ENCODE measurements around the gene CDKN2A. TPM values are rescaled to one million over a fixed set of nuclear protein-coding genes. Genes with fewer than 3 reads are reported as not detected.

Gene CDKN2A
- total and polyA plus RNA-seq, 2 donors (not counting 3 experiments of a cell fraction or from before 2014, with no cell fraction given): 8.5 to 10.7 TPM

DNA sequence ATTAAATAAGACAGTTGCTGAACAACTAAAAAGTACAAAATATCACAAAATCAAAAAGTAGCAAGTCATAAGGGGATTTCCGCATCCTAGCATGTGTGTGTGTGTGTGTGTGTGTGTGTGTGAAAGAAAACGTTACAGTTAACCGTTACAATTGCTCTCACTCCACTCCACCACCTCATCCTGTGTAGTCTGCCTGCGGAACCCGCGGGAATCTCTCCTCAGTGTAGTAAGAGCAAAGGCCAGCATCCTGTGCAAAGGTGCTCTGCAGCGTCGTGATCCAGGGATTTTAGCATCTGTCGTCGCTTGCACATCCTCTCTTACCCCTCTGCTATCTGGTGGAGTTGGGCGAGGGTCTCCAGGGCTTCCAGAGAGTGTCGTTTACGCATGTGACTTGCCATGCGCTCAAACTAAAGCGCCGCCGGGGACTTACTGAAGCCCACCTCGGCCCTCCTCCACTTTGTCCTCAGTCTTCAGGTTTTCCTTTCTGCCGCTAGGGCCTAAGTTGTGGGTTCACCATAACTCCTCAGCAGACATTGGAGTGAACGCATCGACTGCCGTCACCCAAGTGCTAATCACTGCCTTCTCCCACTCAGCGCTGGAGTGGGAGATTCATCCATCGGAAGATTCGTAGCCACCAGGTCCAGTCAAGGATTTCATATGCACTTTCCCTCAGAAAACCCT is 11.0 kb upstream of the CDKN2A start:
- no peak for TF ChIP-seq POLR2A (IDR thresholded peaks at IDR 0.05; ENCODE audit: low read depth, low read length)
- TF ChIP-seq, protein P1, sequence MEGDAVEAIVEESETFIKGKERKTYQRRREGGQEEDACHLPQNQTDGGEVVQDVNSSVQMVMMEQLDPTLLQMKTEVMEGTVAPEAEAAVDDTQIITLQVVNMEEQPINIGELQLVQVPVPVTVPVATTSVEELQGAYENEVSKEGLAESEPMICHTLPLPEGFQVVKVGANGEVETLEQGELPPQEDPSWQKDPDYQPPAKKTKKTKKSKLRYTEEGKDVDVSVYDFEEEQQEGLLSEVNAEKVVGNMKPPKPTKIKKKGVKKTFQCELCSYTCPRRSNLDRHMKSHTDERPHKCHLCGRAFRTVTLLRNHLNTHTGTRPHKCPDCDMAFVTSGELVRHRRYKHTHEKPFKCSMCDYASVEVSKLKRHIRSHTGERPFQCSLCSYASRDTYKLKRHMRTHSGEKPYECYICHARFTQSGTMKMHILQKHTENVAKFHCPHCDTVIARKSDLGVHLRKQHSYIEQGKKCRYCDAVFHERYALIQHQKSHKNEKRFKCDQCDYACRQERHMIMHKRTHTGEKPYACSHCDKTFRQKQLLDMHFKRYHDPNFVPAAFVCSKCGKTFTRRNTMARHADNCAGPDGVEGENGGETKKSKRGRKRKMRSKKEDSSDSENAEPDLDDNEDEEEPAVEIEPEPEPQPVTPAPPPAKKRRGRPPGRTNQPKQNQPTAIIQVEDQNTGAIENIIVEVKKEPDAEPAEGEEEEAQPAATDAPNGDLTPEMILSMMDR (IDR thresholded peaks at IDR 0.05; ENCODE audit: extremely low read depth in 1 of 2, insufficient read depth in 1 of 2, low read depth in 1 of 2, low read length in 2 of 2): peak in 1 of 2 donors; percentile 35
- DNase-seq (ENCODE audit: low read depth, low spot score) (peak; percentile 33), FAIRE-seq (no peak)
- Histone ChIP-seq H2AFZ (ENCODE audit: low read depth, low read length) (no peak overlapping the region), H3K36me3 (ENCODE audit: control insufficient read depth in 2 of 2, extremely low read depth in 1 of 2, insufficient read depth in 2 of 2, low read length in 2 of 2) (no peaks in the 10 kb centered on the region), H3K27me3 (ENCODE audit: control insufficient read depth in 2 of 2, insufficient read depth in 2 of 2, low read length in 2 of 2) (peaks cover 18 to 54% of the 10 kb centered on the region in 2 experiments), H3K9ac (replicated peaks; ENCODE audit: extremely low read depth, insufficient read depth, low read length) (no peak overlapping the region), H3K9me3 (replicated peaks; ENCODE audit: control insufficient read depth, insufficient read depth, low read length) (no peaks in the 10 kb centered on the region), H3K9me1 (replicated peaks; ENCODE audit: control insufficient read depth, extremely low read depth, insufficient read depth, low read length) (no peaks in the 10 kb centered on the region), H3K4me3 (replicated peaks in 1 of 3; ENCODE audit: insufficient read depth in 1 of 3, low read depth in 1 of 3, low read length in 3 of 3) (no peak overlapping the region), H4K20me1 (replicated peaks; ENCODE audit: control insufficient read depth, extremely low read depth, insufficient read depth, low read length) (no peaks in the 10 kb centered on the region), H3K4me1 (ENCODE audit: control insufficient read depth, extremely low read depth, insufficient read depth, low read length) (peaks cover 16% of the 10 kb centered on the region), H3K4me2 (ENCODE audit: insufficient read depth, low read length) (peak overlapping the region; percentile 26), H3K27ac (ENCODE audit: insufficient read depth, low read depth, low read length) (no peak overlapping the region), H3K79me2 (ENCODE audit: control insufficient read depth, insufficient read depth, low read length) (no peaks in the 10 kb centered on the region)
- no TSS peak for BruUV-seq (replicated peaks)
- ChIA-PET POLR2A (no interaction called here), CTCF (no interaction called here)
- intact Hi-C loops (cut with micrococcal nuclease): loop anchor here (2.0 to 5.0 kb wide), 3 partner anchors 24 to 442 kb away; partner anchors contain the start of gene DMRTA1
- dilution Hi-C loops (cut with MboI; ENCODE audit: extremely low pct_ligation_motif_present, low sequenced_read_pairs): no loop called here

DNA sequence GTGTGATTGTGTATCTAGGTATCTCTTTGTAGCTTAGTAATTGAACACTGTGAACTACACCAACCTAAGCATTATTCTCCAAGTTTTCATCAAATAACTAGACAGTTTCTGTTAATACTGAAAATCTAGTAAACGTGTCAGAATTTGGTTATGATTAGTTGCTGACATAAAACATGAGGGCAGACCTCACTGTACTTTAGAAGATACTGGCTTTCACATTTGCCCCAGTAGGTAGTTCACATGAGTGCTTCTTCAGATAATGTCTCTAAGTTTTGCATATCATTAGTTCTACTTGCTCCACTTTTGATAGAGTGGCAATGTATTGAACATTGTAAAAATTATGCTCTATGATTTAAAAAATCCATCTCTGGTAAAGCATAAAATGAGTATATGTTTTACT is 7.8 kb upstream of the CDKN2A start:
- Histone ChIP-seq H2AFZ (ENCODE audit: low read depth, low read length) (no peak overlapping the region), H3K79me2 (ENCODE audit: control insufficient read depth, insufficient read depth, low read length) (no peaks in the 10 kb centered on the region), H3K9me3 (replicated peaks; ENCODE audit: control insufficient read depth, insufficient read depth, low read length) (no peaks in the 10 kb centered on the region), H4K20me1 (replicated peaks; ENCODE audit: control insufficient read depth, extremely low read depth, insufficient read depth, low read length) (no peaks in the 10 kb centered on the region), H3K9ac (replicated peaks; ENCODE audit: extremely low read depth, insufficient read depth, low read length) (no peak overlapping the region), H3K36me3 (ENCODE audit: control insufficient read depth in 2 of 2, extremely low read depth in 1 of 2, insufficient read depth in 2 of 2, low read length in 2 of 2) (no peaks in the 10 kb centered on the region), H3K4me2 (ENCODE audit: insufficient read depth, low read length) (no peak overlapping the region), H3K27me3 (ENCODE audit: control insufficient read depth in 2 of 2, insufficient read depth in 2 of 2, low read length in 2 of 2) (peaks cover 17 to 52% of the 10 kb centered on the region in 2 experiments), H3K27ac (ENCODE audit: insufficient read depth, low read depth, low read length) (no peak overlapping the region), H3K4me3 (replicated peaks in 1 of 3; ENCODE audit: insufficient read depth in 1 of 3, low read depth in 1 of 3, low read length in 3 of 3) (no peak overlapping the region), H3K4me1 (ENCODE audit: control insufficient read depth, extremely low read depth, insufficient read depth, low read length) (peaks cover 5% of the 10 kb centered on the region), H3K9me1 (replicated peaks; ENCODE audit: control insufficient read depth, extremely low read depth, insufficient read depth, low read length) (no peaks in the 10 kb centered on the region)
- intact Hi-C loops (cut with micrococcal nuclease): no loop called here
- FAIRE-seq: no peak
- BruUV-seq (replicated peaks): no TSS peak
- no peak for DNase-seq (ENCODE audit: low read depth, low spot score)
- dilution Hi-C loops (cut with MboI; ENCODE audit: extremely low pct_ligation_motif_present, low sequenced_read_pairs): no loop called here
- CTCF ChIA-PET: interaction anchor here (0.9 to 1.4 kb wide), 2 partner anchors 30 to 117 kb away, joined by 3 read pairs; no protein-coding TSS in a partner anchor
- POLR2A ChIA-PET: no interaction called here
- TF ChIP-seq, protein P1 (IDR thresholded peaks at IDR 0.05; ENCODE audit: extremely low read depth in 1 of 2, insufficient read depth in 1 of 2, low read depth in 1 of 2, low read length in 2 of 2): no peak
- no peak for TF ChIP-seq POLR2A (IDR thresholded peaks at IDR 0.05; ENCODE audit: low read depth, low read length)
- TF ChIP-seq JUN (IDR thresholded peaks at IDR 0.05; ENCODE audit: borderline replicate concordance, insufficient read depth, insufficient read length, low read depth): no peak
- TF ChIP-seq MYC (IDR thresholded peaks at IDR 0.05; ENCODE audit: low read depth, low read length): no peak
- TF ChIP-seq, protein P2, sequence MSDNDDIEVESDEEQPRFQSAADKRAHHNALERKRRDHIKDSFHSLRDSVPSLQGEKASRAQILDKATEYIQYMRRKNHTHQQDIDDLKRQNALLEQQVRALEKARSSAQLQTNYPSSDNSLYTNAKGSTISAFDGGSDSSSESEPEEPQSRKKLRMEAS (IDR thresholded peaks at IDR 0.05; ENCODE audit: insufficient read depth, insufficient read length): no peak
- no peak for TF ChIP-seq POLR2AphosphoS5 (IDR thresholded peaks at IDR 0.05; ENCODE audit: insufficient read depth, low read depth, low read length)
- no peak for TF ChIP-seq FOS (IDR thresholded peaks at IDR 0.05; ENCODE audit: borderline replicate concordance, insufficient read depth, low read length)
- no peak for TF ChIP-seq EZH2 (IDR thresholded peaks at IDR 0.05; ENCODE audit: borderline replicate concordance, low read depth, low read length, severe bottlenecking)

Measured in endothelial cell of umbilical vein (primary cell).